ENCODE measurements around the gene DMKN.

DNA sequence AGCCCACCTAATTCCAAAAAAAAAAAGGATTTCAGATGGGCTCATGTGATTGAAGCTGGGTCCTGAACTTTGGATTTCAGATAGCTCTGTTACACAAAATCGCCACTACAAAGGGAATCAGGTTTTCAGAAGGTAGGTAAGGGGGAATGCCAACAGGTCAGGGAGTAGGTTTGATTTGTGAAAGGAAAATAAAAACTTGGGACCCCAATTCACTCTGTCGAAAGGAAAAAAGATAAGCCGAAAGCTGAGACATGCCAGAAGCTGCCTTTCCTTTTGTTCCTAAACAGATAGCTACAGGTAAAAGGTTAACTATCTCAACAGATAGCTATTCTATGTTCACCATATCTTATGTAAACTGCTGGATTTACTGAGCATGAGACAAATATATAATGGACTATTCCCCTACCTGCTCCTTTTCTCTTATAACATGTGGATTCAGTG lies 27.2 kb downstream of the DMKN start:
- TF ChIP-seq, protein P1, sequence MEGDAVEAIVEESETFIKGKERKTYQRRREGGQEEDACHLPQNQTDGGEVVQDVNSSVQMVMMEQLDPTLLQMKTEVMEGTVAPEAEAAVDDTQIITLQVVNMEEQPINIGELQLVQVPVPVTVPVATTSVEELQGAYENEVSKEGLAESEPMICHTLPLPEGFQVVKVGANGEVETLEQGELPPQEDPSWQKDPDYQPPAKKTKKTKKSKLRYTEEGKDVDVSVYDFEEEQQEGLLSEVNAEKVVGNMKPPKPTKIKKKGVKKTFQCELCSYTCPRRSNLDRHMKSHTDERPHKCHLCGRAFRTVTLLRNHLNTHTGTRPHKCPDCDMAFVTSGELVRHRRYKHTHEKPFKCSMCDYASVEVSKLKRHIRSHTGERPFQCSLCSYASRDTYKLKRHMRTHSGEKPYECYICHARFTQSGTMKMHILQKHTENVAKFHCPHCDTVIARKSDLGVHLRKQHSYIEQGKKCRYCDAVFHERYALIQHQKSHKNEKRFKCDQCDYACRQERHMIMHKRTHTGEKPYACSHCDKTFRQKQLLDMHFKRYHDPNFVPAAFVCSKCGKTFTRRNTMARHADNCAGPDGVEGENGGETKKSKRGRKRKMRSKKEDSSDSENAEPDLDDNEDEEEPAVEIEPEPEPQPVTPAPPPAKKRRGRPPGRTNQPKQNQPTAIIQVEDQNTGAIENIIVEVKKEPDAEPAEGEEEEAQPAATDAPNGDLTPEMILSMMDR (IDR thresholded peaks at IDR 0.05; ENCODE audit: control extremely low read depth in 1 of 3, insufficient read depth in 1 of 3, low read depth in 1 of 3, low read length in 3 of 3): no peak
- TF ChIP-seq TCF12 (IDR thresholded peaks at IDR 0.05; ENCODE audit: low read depth, low read length) (no peak), GTF2F1 (IDR thresholded peaks at IDR 0.05; ENCODE audit: borderline replicate concordance, low read depth, low read length) (no peak), EGR1 (IDR thresholded peaks at IDR 0.05; ENCODE audit: borderline replicate concordance, low read depth, low read length) (no peak), GABPA (IDR thresholded peaks at IDR 0.05; ENCODE audit: borderline replicate concordance, insufficient read depth, low read length) (no peak)

All from H1 (cell line).